GM23338 (cell line): Measurements from ENCODE around the gene B4GALT1. TPM values are rescaled to one million over a fixed set of nuclear protein-coding genes. Genes with fewer than 3 reads are reported as not detected.

Experiments used
- ATAC-seq: fragments of 200-7000 bp; cut with Tn5 transposase; 3 replicates; pipeline ENCODE4 v1.9.1; 2020
- DNase-seq: peaks from one replicate; pipeline ENCODE4 v3.0.0-alpha.2; 2015; ENCODE audit warnings: low spot score
- H2AFZ ChIP-seq: fragments of 200-600 bp; sonication (generic); 2 replicates; pipeline ENCODE4 v1.8.0; 2016; ENCODE audit warnings: antibody characterized with exemption, mild to moderate bottlenecking, moderate library complexity
- H3F3A ChIP-seq: fragments of 200-600 bp; sonication (generic); replicated peaks from 2 replicates; pipeline ENCODE4 v1.8.0; 2017; ENCODE audit warnings: antibody characterized with exemption, mixed run types, low read depth
- H3K27ac ChIP-seq: fragments of 200-600 bp; sonication (generic); 2 replicates; pipeline ENCODE4 v1.6.1; 2016; ENCODE audit warnings: low read depth
- H3K27me3 ChIP-seq: fragments of 200-600 bp; sonication (generic); 2 replicates; pipeline ENCODE4 v1.8.0; 2016; ENCODE audit warnings: mild to moderate bottlenecking, mixed run types, moderate library complexity; ENCODE audit not compliant: insufficient read depth
- H3K36me3 ChIP-seq: fragments of 200-600 bp; sonication (generic); 2 replicates; pipeline ENCODE4 v1.8.0; 2016; ENCODE audit warnings: mild to moderate bottlenecking; ENCODE audit not compliant: insufficient read depth
- H3K4me1 ChIP-seq: fragments of 200-600 bp; sonication (generic); 2 replicates; pipeline ENCODE4 v1.8.0; 2016; ENCODE audit warnings: mild to moderate bottlenecking, moderate library complexity; ENCODE audit not compliant: insufficient read depth
- H3K4me2 ChIP-seq: fragments of 200-600 bp; sonication (generic); 2 replicates; pipeline ENCODE4 v1.7.1; 2017; ENCODE audit warnings: mixed run types
- H3K4me3 ChIP-seq: fragments of 200-600 bp; sonication (generic); 2 replicates; pipeline ENCODE4 v1.6.1; 2016; ENCODE audit warnings: mixed run types
- H3K79me2 ChIP-seq: fragments of 200-600 bp; sonication (generic); replicated peaks from 2 replicates; pipeline ENCODE4 v1.8.0; 2017; ENCODE audit warnings: mild to moderate bottlenecking; ENCODE audit not compliant: insufficient read depth
- H3K9me2 ChIP-seq: fragments of 200-600 bp; sonication (generic); 2 replicates; pipeline ENCODE4 v1.8.0; 2017; ENCODE audit not compliant: insufficient read depth
- H4K20me1 ChIP-seq: fragments of 200-600 bp; sonication (generic); replicated peaks from 2 replicates; pipeline ENCODE4 v1.8.0; 2017; ENCODE audit warnings: mild to moderate bottlenecking; ENCODE audit not compliant: insufficient read depth
- H3K27ac Mint-ChIP-seq: 2 replicates; pipeline ENCODE4 v1.8.0; 2020; ENCODE audit warnings: inconsistent platforms, mild to moderate bottlenecking, moderate library complexity, mixed read lengths
- H3K27me3 Mint-ChIP-seq: 3 replicates; pipeline ENCODE4 v1.8.0; 2022; ENCODE audit warnings: low read depth, mild to moderate bottlenecking, moderate library complexity, mixed read lengths, inconsistent platforms; ENCODE audit not compliant: insufficient read depth, poor library complexity
- H3K36me3 Mint-ChIP-seq: 3 replicates; pipeline ENCODE4 v1.8.0; 2021; ENCODE audit warnings: low read depth, mild to moderate bottlenecking, inconsistent platforms, moderate library complexity, mixed read lengths
- H3K4me1 Mint-ChIP-seq: 3 replicates; pipeline ENCODE4 v1.8.0; 2020; ENCODE audit warnings: mild to moderate bottlenecking, inconsistent platforms, mixed read lengths
- H3K4me3 Mint-ChIP-seq: 3 replicates; pipeline ENCODE4 v1.8.0; 2021; ENCODE audit warnings: moderate library complexity, mild to moderate bottlenecking, inconsistent platforms, mixed read lengths
- H3K9me3 Mint-ChIP-seq: 3 replicates; pipeline ENCODE4 v1.8.0; 2020; ENCODE audit warnings: moderate library complexity, mild to moderate bottlenecking, inconsistent platforms, mixed read lengths
- CREB1 ChIP-seq: fragments of 250-450 bp; sonication (Bioruptor Pico); IDR thresholded peaks from 2 replicates; pipeline ENCODE4 v1.5.0; 2020; ENCODE audit warnings: low read depth, mild to moderate bottlenecking, moderate library complexity
- CTCF ChIP-seq, 2 experiments: fragments of 200-600 bp in 1 of 2; sonication (generic) in 1 of 2; conservative IDR thresholded peaks; 2 replicates each; pipeline versions ENCODE4 v1.5.1 to v1.6.1; 2016 to 2017; ENCODE audit warnings: antibody characterized with exemption in 2 of 2, low read depth in 2 of 2, mild to moderate bottlenecking in 2 of 2, moderate library complexity in 1 of 2
- ETS1 ChIP-seq: IDR thresholded peaks from 2 replicates; pipeline ENCODE4 v1.6.1; 2016; ENCODE audit warnings: antibody characterized with exemption
- EZH2phosphoT487 ChIP-seq: fragments of 200-600 bp; sonication (generic); IDR thresholded peaks from one replicate; pipeline ENCODE4 v1.8.1; 2018; ENCODE audit warnings: antibody characterized with exemption; ENCODE audit not compliant: unreplicated experiment
- JUNB ChIP-seq: IDR thresholded peaks from one replicate; pipeline ENCODE4 v1.6.1; 2016; ENCODE audit warnings: antibody characterized with exemption; ENCODE audit not compliant: unreplicated experiment
- NANOG ChIP-seq: IDR thresholded peaks from 2 replicates; pipeline ENCODE4 v1.6.1; 2016; ENCODE audit warnings: antibody characterized with exemption, borderline replicate concordance
- POLR2AphosphoS5 ChIP-seq: IDR thresholded peaks from 2 replicates; pipeline ENCODE4 v1.6.1; 2016; ENCODE audit warnings: antibody characterized with exemption, low read depth
- REST ChIP-seq: IDR thresholded peaks from one replicate; pipeline ENCODE4 v1.6.1; 2018; ENCODE audit warnings: antibody characterized with exemption; ENCODE audit not compliant: unreplicated experiment
- STAT1 ChIP-seq: IDR thresholded peaks from one replicate; pipeline ENCODE4 v1.6.1; 2016; ENCODE audit warnings: antibody characterized with exemption; ENCODE audit not compliant: unreplicated experiment
- ZNF114 ChIP-seq: fragments of 250-450 bp; sonication (Bioruptor Pico); IDR thresholded peaks from 2 replicates; pipeline ENCODE4 v1.5.0; 2020; ENCODE audit warnings: mild to moderate bottlenecking, moderate library complexity
- ZNF462 ChIP-seq: fragments of 250-450 bp; sonication (Bioruptor Pico); IDR thresholded peaks from 2 replicates; pipeline ENCODE4 v1.5.0; 2020; ENCODE audit warnings: mild to moderate bottlenecking, moderate library complexity
- polyA plus RNA-seq: library from polyadenylated mRNA; unstranded; fragments of >200 nt; fragmentation: Nextera tagmentation; extraction: Ambion mirVana; gene quantifications from 2 replicates; pipeline ENCODE4 v1.2.1, GENCODE V29; 2016
- total RNA-seq: library from RNA; depleted of rRNA; stranded (reverse); fragments of >200 nt; shearing (Covaris generic); gene quantifications from 2 replicates; pipeline ENCODE4 v1.2.3, GENCODE V29; 2014

The B4GALT1 gene
- total and polyA plus RNA-seq, 2 experiments from 2014 or later: 6.3 to 15.8 TPM

- H3K27me3 Mint-ChIP-seq: peaks cover 1% of the 10 kb centered on the region
- no peak overlapping the region for H2AFZ ChIP-seq
Observed at GRCh38 chr9:33190021-33190705, 23.0 kb upstream of the B4GALT1 start.

More at GRCh38 chr9:33190021-33190705, 23.0 kb upstream of the B4GALT1 start:
- Histone ChIP-seq H3K4me1 (no peaks in the 10 kb centered on the region), H3K4me3 (no peak overlapping the region), H3K9me2 (no peaks in the 10 kb centered on the region), H4K20me1 (no peaks in the 10 kb centered on the region), H3K27ac (no peak overlapping the region), H3K4me2 (no peak overlapping the region), H3K36me3 (no peaks in the 10 kb centered on the region), H3K27me3 (no peaks in the 10 kb centered on the region), H3K79me2 (no peaks in the 10 kb centered on the region), H3F3A (no peaks in the 10 kb centered on the region)
- TF ChIP-seq ZNF114 (CRISPR knock-in tag) (no peak), POLR2AphosphoS5 (no peak), NANOG (no peak), EZH2phosphoT487 (no peak), REST (no peak), CTCF (conservative IDR thresholded peaks at IDR 0.05; ENCODE audit: low read depth in 2 of 2) (no peak), CREB1 (CRISPR knock-in tag) (no peak), ZNF462 (CRISPR knock-in tag) (no peak), ETS1 (no peak), JUNB (no peak), STAT1 (no peak)
- Mint-ChIP-seq H3K36me3 (no peaks in the 10 kb centered on the region), H3K9me3 (no peaks in the 10 kb centered on the region), H3K27ac (no peak overlapping the region), H3K4me3 (no peak overlapping the region), H3K4me1 (peaks cover 9% of the 10 kb centered on the region)
- ATAC-seq (no peak), DNase-seq (no peak)
